Caco-2 (cell line): ENCODE measurements around the gene TASOR. TPM values are rescaled to one million over a fixed set of nuclear protein-coding genes. Genes with fewer than 3 reads are reported as not detected.
"Not testable (repeated sequence)": the region's sequence is repeated elsewhere in the genome, so short reads cannot be mapped to it uniquely, and the experiment has no call there.

Experiments used
- BruUV-seq: library from RNA; stranded (reverse); fragments of 400-500 nt; replicated peaks from 2 replicates; lab custom pipeline; 2021; lab: Mats Ljungman, UMichigan
- CTCF ChIA-PET: fragments of 300-600 bp; sonication (Branson Sonifier 250); formaldehyde crosslinking; loops from one replicate; lab custom pipeline; 2022; ENCODE audit warnings: antibody characterized with exemption; lab: Charles Lee
- POLR2A ChIA-PET: fragments of 300-600 bp; sonication (Branson Sonifier 250); formaldehyde crosslinking; loops from one replicate; lab custom pipeline; 2022; ENCODE audit warnings: antibody characterized with exemption; lab: Charles Lee
- DNase-seq, 2 experiments: peaks; one replicate each; pipeline versions ENCODE4 v3.0.0 to v3.0.0-alpha.2; 2020 to 2022
- H3K27me3 ChIP-seq: replicated peaks from 2 replicates; pipeline ENCODE4 v1.6.0; 2011; ENCODE audit warnings: low read length; ENCODE audit not compliant: control insufficient read depth, insufficient read depth
- H3K36me3 ChIP-seq: 2 replicates; pipeline ENCODE4 v1.5.1; 2011; ENCODE audit warnings: low read length; ENCODE audit not compliant: control insufficient read depth, insufficient read depth
- H3K4me1 ChIP-seq: fragments of 250-450 bp; sonication (Bioruptor Pico); 2 replicates; pipeline ENCODE4 v1.5.1; 2020; ENCODE audit warnings: mild to moderate bottlenecking
- H3K4me3 ChIP-seq: 2 replicates; pipeline ENCODE4 v1.5.1; 2011; ENCODE audit warnings: low read depth, mild to moderate bottlenecking, control low read depth, low read length
- H3K9me3 ChIP-seq: fragments of 250-450 bp; sonication (Bioruptor Pico); 2 replicates; pipeline ENCODE4 v1.5.1; 2020; ENCODE audit warnings: mild to moderate bottlenecking, moderate library complexity
- H3K27ac Mint-ChIP-seq: one replicate; pipeline ENCODE4 v1.8.0; 2022; ENCODE audit warnings: mixed read lengths; ENCODE audit not compliant: unreplicated experiment
- H3K27me3 Mint-ChIP-seq: one replicate; pipeline ENCODE4 v1.8.0; 2022; ENCODE audit warnings: mixed read lengths; ENCODE audit not compliant: insufficient read depth, unreplicated experiment
- H3K36me3 Mint-ChIP-seq: one replicate; pipeline ENCODE4 v1.8.0; 2022; ENCODE audit warnings: mild to moderate bottlenecking, mixed read lengths; ENCODE audit not compliant: insufficient read depth, unreplicated experiment
- H3K4me1 Mint-ChIP-seq: one replicate; pipeline ENCODE4 v1.8.0; 2022; ENCODE audit warnings: low read depth, mixed read lengths; ENCODE audit not compliant: unreplicated experiment
- H3K4me3 Mint-ChIP-seq: one replicate; pipeline ENCODE4 v1.8.0; 2022; ENCODE audit warnings: mild to moderate bottlenecking, moderate library complexity, mixed read lengths; ENCODE audit not compliant: unreplicated experiment
- H3K9me3 Mint-ChIP-seq: one replicate; pipeline ENCODE4 v1.8.0; 2022; ENCODE audit warnings: mixed read lengths; ENCODE audit not compliant: unreplicated experiment
- intact Hi-C: fragments of 100-400 bp; cut with micrococcal nuclease; formaldehyde crosslinking; loops from one replicate; pipeline ENCODE4 v1.10.0; 2022; ENCODE audit not compliant: unreplicated experiment
- total RNA-seq: library from RNA; stranded (reverse); gene quantifications from 2 replicates; pipeline ENCODE4 v1.2.3, GENCODE V29; 2022
- TF ChIP-seq, protein P1 (sequence below), 2 experiments: fragments of 200-600 bp in 1 of 2; IDR thresholded peaks; 1 replicate in 1 of 2; 2 replicates in 1 of 2; pipeline versions ENCODE4 v1.5.1 to v1.8.0; 2011 to 2022; ENCODE audit warnings: antibody characterized with exemption in 1 of 2, control low read depth in 1 of 2, inconsistent platforms in 1 of 2, low read depth in 1 of 2, low read length in 1 of 2, mild to moderate bottlenecking in 1 of 2, moderate library complexity in 1 of 2; ENCODE audit not compliant: insufficient read depth in 1 of 2, severe bottlenecking in 1 of 2, unreplicated experiment in 1 of 2

TASOR gene
- total RNA-seq, 1 experiment from 2014 or later, result 54.7 TPM

- H3K36me3 Mint-ChIP-seq, result no peaks in the 10 kb centered on the region
- TF ChIP-seq, protein P1, sequence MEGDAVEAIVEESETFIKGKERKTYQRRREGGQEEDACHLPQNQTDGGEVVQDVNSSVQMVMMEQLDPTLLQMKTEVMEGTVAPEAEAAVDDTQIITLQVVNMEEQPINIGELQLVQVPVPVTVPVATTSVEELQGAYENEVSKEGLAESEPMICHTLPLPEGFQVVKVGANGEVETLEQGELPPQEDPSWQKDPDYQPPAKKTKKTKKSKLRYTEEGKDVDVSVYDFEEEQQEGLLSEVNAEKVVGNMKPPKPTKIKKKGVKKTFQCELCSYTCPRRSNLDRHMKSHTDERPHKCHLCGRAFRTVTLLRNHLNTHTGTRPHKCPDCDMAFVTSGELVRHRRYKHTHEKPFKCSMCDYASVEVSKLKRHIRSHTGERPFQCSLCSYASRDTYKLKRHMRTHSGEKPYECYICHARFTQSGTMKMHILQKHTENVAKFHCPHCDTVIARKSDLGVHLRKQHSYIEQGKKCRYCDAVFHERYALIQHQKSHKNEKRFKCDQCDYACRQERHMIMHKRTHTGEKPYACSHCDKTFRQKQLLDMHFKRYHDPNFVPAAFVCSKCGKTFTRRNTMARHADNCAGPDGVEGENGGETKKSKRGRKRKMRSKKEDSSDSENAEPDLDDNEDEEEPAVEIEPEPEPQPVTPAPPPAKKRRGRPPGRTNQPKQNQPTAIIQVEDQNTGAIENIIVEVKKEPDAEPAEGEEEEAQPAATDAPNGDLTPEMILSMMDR (IDR thresholded peaks at IDR 0.05; ENCODE audit: insufficient read depth in 1 of 2, low read depth in 1 of 2, low read length in 1 of 2, severe bottlenecking in 1 of 2, unreplicated experiment in 1 of 2), result no peak
- Histone ChIP-seq H3K4me1 (no peaks in the 10 kb centered on the region), H3K36me3 (no peaks in the 10 kb centered on the region), H3K27me3 (no peaks in the 10 kb centered on the region), H3K9me3 (peaks cover 6% of the 10 kb centered on the region), H3K4me3 (no peak overlapping the region)
- DNase-seq, result no peak
- H3K4me3 Mint-ChIP-seq, result no peak overlapping the region
- ChIA-PET CTCF (no interaction called here), POLR2A (no interaction called here)
- no peaks in the 10 kb centered on the region for H3K9me3 Mint-ChIP-seq
- no peaks in the 10 kb centered on the region for H3K27me3 Mint-ChIP-seq
- no peaks in the 10 kb centered on the region for H3K4me1 Mint-ChIP-seq
- no peak overlapping the region for H3K27ac Mint-ChIP-seq
- BruUV-seq, result no TSS peak
- intact Hi-C loops, result no loop called here
Measured at GRCh38 chr3:56711344-56711743, 28.3 kb upstream of the TASOR start.

- H3K27ac Mint-ChIP-seq, H3K4me1 Mint-ChIP-seq, DNase-seq, H3K36me3 ChIP-seq, BruUV-seq, H3K36me3 Mint-ChIP-seq, H3K4me3 ChIP-seq, H3K4me3 Mint-ChIP-seq, POLR2A ChIA-PET, H3K9me3 Mint-ChIP-seq, CTCF ChIA-PET, intact Hi-C loops, H3K9me3 ChIP-seq, H3K27me3 Mint-ChIP-seq, H3K27me3 ChIP-seq, H3K4me1 ChIP-seq: not testable (repeated sequence)
Measured at GRCh38 chr3:56707412-56707811, 24.3 kb upstream of the TASOR start.

- no peak for DNase-seq
- Mint-ChIP-seq H3K27ac (no peak overlapping the region), H3K4me1 (no peaks in the 10 kb centered on the region), H3K9me3 (no peaks in the 10 kb centered on the region), H3K27me3 (no peaks in the 10 kb centered on the region), H3K36me3 (no peaks in the 10 kb centered on the region), H3K4me3 (no peak overlapping the region)
- no peaks in the 10 kb centered on the region for H3K27me3 ChIP-seq
- ChIA-PET CTCF (interaction anchor here (1.1 kb wide), 1 partner anchor 95 kb away, joined by 5 read pairs; the partner anchor contains the start of gene ARHGEF3), POLR2A (no interaction called here)
- H3K4me3 ChIP-seq, result no peak overlapping the region
- H3K4me1 ChIP-seq, result no peaks in the 10 kb centered on the region
- intact Hi-C loops, result no loop called here
- H3K36me3 ChIP-seq, result no peaks in the 10 kb centered on the region
- peaks cover 8% of the 10 kb centered on the region for H3K9me3 ChIP-seq
- TF ChIP-seq, protein P1 (IDR thresholded peaks at IDR 0.05; ENCODE audit: insufficient read depth in 1 of 2, low read depth in 1 of 2, low read length in 1 of 2, severe bottlenecking in 1 of 2, unreplicated experiment in 1 of 2), result no peak
- BruUV-seq, result no TSS peak
Measured at GRCh38 chr3:56706629-56707028, 23.6 kb upstream of the TASOR start.

GRCh38 chr3:56704706-56705105 is 21.6 kb upstream of the TASOR start:
- peaks cover 12% of the 10 kb centered on the region for H3K4me1 Mint-ChIP-seq
- H3K4me1 ChIP-seq, result peaks cover 4% of the 10 kb centered on the region; the same call in 1 of the 2 replicates
- H3K27me3 Mint-ChIP-seq, result no peaks in the 10 kb centered on the region
- H3K27ac Mint-ChIP-seq, result no peak overlapping the region
- no peak overlapping the region for H3K4me3 ChIP-seq
- BruUV-seq, result no TSS peak
- H3K4me3 Mint-ChIP-seq, result no peak overlapping the region
- no peaks in the 10 kb centered on the region for H3K9me3 Mint-ChIP-seq
- H3K27me3 ChIP-seq, result no peaks in the 10 kb centered on the region
- H3K36me3 Mint-ChIP-seq, result no peaks in the 10 kb centered on the region
- TF ChIP-seq, protein P1 (IDR thresholded peaks at IDR 0.05; ENCODE audit: insufficient read depth in 1 of 2, low read depth in 1 of 2, low read length in 1 of 2, severe bottlenecking in 1 of 2, unreplicated experiment in 1 of 2), result no peak
- CTCF ChIA-PET, result interaction anchor here (0.6 to 1.4 kb wide), 3 partner anchors 12 to 284 kb away, joined by 6 to 12 read pairs (median 11); partner anchors contain the start of gene ARHGEF3
- DNase-seq, result no peak
- H3K9me3 ChIP-seq, result peaks cover 8% of the 10 kb centered on the region
- intact Hi-C loops, result no loop called here
- POLR2A ChIA-PET, result no interaction called here
- H3K36me3 ChIP-seq, result no peaks in the 10 kb centered on the region
